ENCODE results near the gene CATSPERZ.

The CATSPERZ gene

GRCh38 chr11:64268893-64269539, 31.1 kb upstream of the CATSPERZ start:
- Histone ChIP-seq H3K9me3 (no peaks in the 10 kb centered on the region), H3K36me3 (peaks cover 25% of the 10 kb centered on the region), H3K4me3 (ENCODE audit: low read depth in 1 of 2, low read length in 1 of 2) (peak overlapping the region; percentile 96 to 99), H3K27ac (peak overlapping the region; percentile 98), H3K27me3 (no peaks in the 10 kb centered on the region), H3K4me1 (ENCODE audit: control insufficient read depth in 1 of 2, insufficient read depth in 1 of 2, low read depth in 1 of 2, low read length in 1 of 2) (peaks cover 36% of the 10 kb centered on the region in 2 experiments)
- TF ChIP-seq CTCF (IDR thresholded peaks at IDR 0.05) = no peak

GRCh38 chr11:64269540-64270220, 30.5 kb upstream of the CATSPERZ start:
- H3K27me3 ChIP-seq = no peaks in the 10 kb centered on the region
- peaks cover 20% of the 10 kb centered on the region for H3K36me3 ChIP-seq
- no peak for TF ChIP-seq CTCF (IDR thresholded peaks at IDR 0.05)
- H3K4me3 ChIP-seq (ENCODE audit: low read depth in 1 of 2, low read length in 1 of 2) = peak overlapping the region; percentile 96 to 99
- no peaks in the 10 kb centered on the region for H3K9me3 ChIP-seq
- H3K4me1 ChIP-seq (ENCODE audit: control insufficient read depth in 1 of 2, insufficient read depth in 1 of 2, low read depth in 1 of 2, low read length in 1 of 2) = peaks cover 36% of the 10 kb centered on the region in 2 experiments
- H3K27ac ChIP-seq = peak overlapping the region; percentile 98

GRCh38 chr11:64275031-64275800, 24.9 kb upstream of the CATSPERZ start:
- TF ChIP-seq CTCF (IDR thresholded peaks at IDR 0.05) = no peak
- H3K9me3 ChIP-seq = no peaks in the 10 kb centered on the region
- no peak overlapping the region for H3K4me3 ChIP-seq (ENCODE audit: low read depth in 1 of 2, low read length in 1 of 2)
- peaks cover 38% of the 10 kb centered on the region for H3K36me3 ChIP-seq
- no peaks in the 10 kb centered on the region for H3K27me3 ChIP-seq
- H3K4me1 ChIP-seq (ENCODE audit: control insufficient read depth in 1 of 2, insufficient read depth in 1 of 2, low read depth in 1 of 2, low read length in 1 of 2) = peaks cover 14 to 17% of the 10 kb centered on the region in 2 experiments
- no peak overlapping the region for H3K27ac ChIP-seq

- Histone ChIP-seq H3K9me3 (no peaks in the 10 kb centered on the region), H3K4me1 (ENCODE audit: control insufficient read depth in 1 of 2, insufficient read depth in 1 of 2, low read depth in 1 of 2, low read length in 1 of 2) (peaks cover 9 to 11% of the 10 kb centered on the region in 2 experiments), H3K4me3 (ENCODE audit: low read depth in 1 of 2, low read length in 1 of 2) (no peak overlapping the region), H3K27me3 (no peaks in the 10 kb centered on the region), H3K36me3 (peaks cover 38% of the 10 kb centered on the region), H3K27ac (no peak overlapping the region)
- TF ChIP-seq CTCF (IDR thresholded peaks at IDR 0.05) = no peak
Measured at GRCh38 chr11:64275841-64276240, 24.3 kb upstream of the CATSPERZ start.

- no peak for TF ChIP-seq CTCF (IDR thresholded peaks at IDR 0.05)
- Histone ChIP-seq H3K36me3 (peaks cover 40% of the 10 kb centered on the region), H3K4me1 (ENCODE audit: control insufficient read depth in 1 of 2, insufficient read depth in 1 of 2, low read depth in 1 of 2, low read length in 1 of 2) (peaks cover 2 to 5% of the 10 kb centered on the region in 2 experiments), H3K27me3 (no peaks in the 10 kb centered on the region), H3K4me3 (ENCODE audit: low read depth in 1 of 2, low read length in 1 of 2) (no peak overlapping the region), H3K9me3 (no peaks in the 10 kb centered on the region), H3K27ac (no peak overlapping the region)
Measured at GRCh38 chr11:64276653-64277431, 23.3 kb upstream of the CATSPERZ start.

All from neutrophil (primary cell).